HepG2 (cell line): ENCODE data around the gene ARL2. TPM values are rescaled to one million over a fixed set of nuclear protein-coding genes. Genes with fewer than 3 reads are reported as not detected.

ENCODE experiments used
- ZBTB42 ChIP-seq: sonication (generic); formaldehyde crosslinking; IDR thresholded peaks from 2 replicates; pipeline ENCODE4 v1.5.0; 2020; ENCODE audit warnings: mild to moderate bottlenecking, missing genetic modification reagents
- ZNF430 ChIP-seq: sonication (generic); formaldehyde crosslinking; IDR thresholded peaks from 2 replicates; pipeline ENCODE4 v1.9.0; 2021; ENCODE audit warnings: mild to moderate bottlenecking, missing genetic modification reagents
- ZNF484 ChIP-seq: sonication (generic); formaldehyde crosslinking; IDR thresholded peaks from 2 replicates; pipeline ENCODE4 v1.5.1; 2020; ENCODE audit warnings: mild to moderate bottlenecking, low read depth, missing genetic modification reagents, borderline replicate concordance
- polyA plus RNA-seq, 8 experiments: library from polyadenylated mRNA; depleted of rRNA in 3 of 8; stranded (reverse) in 7 of 8; unstranded in 1 of 8; fragments of >200 nt; fragmentation: Illumina TruSeq in 4 of 8; extraction: Trizol in 4 of 8; gene quantifications; 2 replicates each; pipeline versions ENCODE4 v1.2.1 to v1.2.3, GENCODE V29; 2011 to 2016; ENCODE audit warnings: low read depth in 4 of 8, missing spikeins in 1 of 8, mixed read lengths in 1 of 8; ENCODE audit not compliant: insufficient read depth in 1 of 8
- total RNA-seq, 5 experiments: library from RNA; depleted of rRNA; stranded (reverse); fragments of >200 nt; fragmentation: Illumina TruSeq; extraction: Trizol; gene quantifications; 2 replicates each; pipeline ENCODE4 v1.2.3, GENCODE V29; 2016; ENCODE audit warnings: low read depth in 1 of 5
- TF ChIP-seq, protein P1 (sequence below), 2 experiments: fragments of 450-650 bp in 1 of 2; sonication (generic) in 1 of 2; formaldehyde crosslinking in 1 of 2; IDR thresholded peaks; 2 replicates each; pipeline versions ENCODE4 v1.6.1 to v1.8.0; 2016 to 2022; ENCODE audit warnings: antibody characterized with exemption in 1 of 2, mild to moderate bottlenecking in 1 of 2, missing genetic modification reagents in 1 of 2
- TF ChIP-seq, protein P2 (sequence below): sonication (generic); formaldehyde crosslinking; IDR thresholded peaks from 2 replicates; pipeline ENCODE4 v1.5.1; 2020; ENCODE audit warnings: mild to moderate bottlenecking, missing genetic modification reagents, borderline replicate concordance
- TF ChIP-seq, protein P3 (sequence below): sonication (generic); formaldehyde crosslinking; IDR thresholded peaks from 2 replicates; pipeline ENCODE4 v1.4.0; 2020; ENCODE audit warnings: missing genetic modification reagents

ARL2 gene
- total and polyA plus RNA-seq, 2 of the 13 experiments (the other 11 are each of a cell fraction or from before 2014, with no cell fraction given) = 82.9 to 84.4 TPM

DNA sequence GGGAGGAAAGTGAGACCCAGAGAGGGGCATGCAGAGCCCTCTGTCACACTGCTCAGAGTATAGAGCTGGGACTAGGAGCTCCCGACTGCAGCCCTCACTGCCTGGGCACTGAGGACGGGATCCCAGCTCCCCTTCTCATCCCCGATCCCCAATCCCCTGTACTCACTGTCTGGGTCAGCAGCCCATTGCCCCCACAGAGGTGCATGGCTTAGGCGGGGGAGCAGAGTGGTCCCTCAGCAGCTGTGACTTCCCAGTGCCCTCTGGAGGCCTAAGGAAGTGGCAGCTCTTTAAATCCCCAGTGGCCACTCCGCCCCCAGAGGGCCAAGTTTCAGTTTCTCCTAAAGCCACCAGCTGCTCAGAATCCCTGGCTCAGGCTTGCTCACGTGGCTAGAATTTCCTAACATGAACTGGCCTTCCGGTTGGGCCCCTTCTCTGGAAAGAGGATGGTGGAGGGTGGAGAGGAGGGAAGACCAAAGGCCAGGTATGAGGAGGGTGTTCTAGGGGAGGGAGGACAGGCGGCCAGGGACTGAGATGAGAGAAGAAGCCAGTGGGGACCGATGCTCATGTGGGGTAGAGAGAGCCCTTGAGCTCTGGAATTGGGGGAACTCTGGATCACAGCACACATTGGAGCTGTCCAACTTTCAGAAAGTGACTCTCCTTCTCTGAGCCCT, 17.1 kb upstream of the ARL2 start, which contains the start of gene BATF2 (continued):
- TF ChIP-seq, protein P1, sequence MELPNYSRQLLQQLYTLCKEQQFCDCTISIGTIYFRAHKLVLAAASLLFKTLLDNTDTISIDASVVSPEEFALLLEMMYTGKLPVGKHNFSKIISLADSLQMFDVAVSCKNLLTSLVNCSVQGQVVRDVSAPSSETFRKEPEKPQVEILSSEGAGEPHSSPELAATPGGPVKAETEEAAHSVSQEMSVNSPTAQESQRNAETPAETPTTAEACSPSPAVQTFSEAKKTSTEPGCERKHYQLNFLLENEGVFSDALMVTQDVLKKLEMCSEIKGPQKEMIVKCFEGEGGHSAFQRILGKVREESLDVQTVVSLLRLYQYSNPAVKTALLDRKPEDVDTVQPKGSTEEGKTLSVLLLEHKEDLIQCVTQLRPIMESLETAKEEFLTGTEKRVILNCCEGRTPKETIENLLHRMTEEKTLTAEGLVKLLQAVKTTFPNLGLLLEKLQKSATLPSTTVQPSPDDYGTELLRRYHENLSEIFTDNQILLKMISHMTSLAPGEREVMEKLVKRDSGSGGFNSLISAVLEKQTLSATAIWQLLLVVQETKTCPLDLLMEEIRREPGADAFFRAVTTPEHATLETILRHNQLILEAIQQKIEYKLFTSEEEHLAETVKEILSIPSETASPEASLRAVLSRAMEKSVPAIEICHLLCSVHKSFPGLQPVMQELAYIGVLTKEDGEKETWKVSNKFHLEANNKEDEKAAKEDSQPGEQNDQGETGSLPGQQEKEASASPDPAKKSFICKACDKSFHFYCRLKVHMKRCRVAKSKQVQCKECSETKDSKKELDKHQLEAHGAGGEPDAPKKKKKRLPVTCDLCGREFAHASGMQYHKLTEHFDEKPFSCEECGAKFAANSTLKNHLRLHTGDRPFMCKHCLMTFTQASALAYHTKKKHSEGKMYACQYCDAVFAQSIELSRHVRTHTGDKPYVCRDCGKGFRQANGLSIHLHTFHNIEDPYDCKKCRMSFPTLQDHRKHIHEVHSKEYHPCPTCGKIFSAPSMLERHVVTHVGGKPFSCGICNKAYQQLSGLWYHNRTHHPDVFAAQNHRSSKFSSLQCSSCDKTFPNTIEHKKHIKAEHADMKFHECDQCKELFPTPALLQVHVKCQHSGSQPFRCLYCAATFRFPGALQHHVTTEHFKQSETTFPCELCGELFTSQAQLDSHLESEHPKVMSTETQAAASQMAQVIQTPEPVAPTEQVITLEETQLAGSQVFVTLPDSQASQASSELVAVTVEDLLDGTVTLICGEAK (IDR thresholded peaks at IDR 0.05) = no peak
- TF ChIP-seq, protein P1 (CRISPR knock-in tag; IDR thresholded peaks at IDR 0.05) = peak; percentile 65
- TF ChIP-seq, protein P2, sequence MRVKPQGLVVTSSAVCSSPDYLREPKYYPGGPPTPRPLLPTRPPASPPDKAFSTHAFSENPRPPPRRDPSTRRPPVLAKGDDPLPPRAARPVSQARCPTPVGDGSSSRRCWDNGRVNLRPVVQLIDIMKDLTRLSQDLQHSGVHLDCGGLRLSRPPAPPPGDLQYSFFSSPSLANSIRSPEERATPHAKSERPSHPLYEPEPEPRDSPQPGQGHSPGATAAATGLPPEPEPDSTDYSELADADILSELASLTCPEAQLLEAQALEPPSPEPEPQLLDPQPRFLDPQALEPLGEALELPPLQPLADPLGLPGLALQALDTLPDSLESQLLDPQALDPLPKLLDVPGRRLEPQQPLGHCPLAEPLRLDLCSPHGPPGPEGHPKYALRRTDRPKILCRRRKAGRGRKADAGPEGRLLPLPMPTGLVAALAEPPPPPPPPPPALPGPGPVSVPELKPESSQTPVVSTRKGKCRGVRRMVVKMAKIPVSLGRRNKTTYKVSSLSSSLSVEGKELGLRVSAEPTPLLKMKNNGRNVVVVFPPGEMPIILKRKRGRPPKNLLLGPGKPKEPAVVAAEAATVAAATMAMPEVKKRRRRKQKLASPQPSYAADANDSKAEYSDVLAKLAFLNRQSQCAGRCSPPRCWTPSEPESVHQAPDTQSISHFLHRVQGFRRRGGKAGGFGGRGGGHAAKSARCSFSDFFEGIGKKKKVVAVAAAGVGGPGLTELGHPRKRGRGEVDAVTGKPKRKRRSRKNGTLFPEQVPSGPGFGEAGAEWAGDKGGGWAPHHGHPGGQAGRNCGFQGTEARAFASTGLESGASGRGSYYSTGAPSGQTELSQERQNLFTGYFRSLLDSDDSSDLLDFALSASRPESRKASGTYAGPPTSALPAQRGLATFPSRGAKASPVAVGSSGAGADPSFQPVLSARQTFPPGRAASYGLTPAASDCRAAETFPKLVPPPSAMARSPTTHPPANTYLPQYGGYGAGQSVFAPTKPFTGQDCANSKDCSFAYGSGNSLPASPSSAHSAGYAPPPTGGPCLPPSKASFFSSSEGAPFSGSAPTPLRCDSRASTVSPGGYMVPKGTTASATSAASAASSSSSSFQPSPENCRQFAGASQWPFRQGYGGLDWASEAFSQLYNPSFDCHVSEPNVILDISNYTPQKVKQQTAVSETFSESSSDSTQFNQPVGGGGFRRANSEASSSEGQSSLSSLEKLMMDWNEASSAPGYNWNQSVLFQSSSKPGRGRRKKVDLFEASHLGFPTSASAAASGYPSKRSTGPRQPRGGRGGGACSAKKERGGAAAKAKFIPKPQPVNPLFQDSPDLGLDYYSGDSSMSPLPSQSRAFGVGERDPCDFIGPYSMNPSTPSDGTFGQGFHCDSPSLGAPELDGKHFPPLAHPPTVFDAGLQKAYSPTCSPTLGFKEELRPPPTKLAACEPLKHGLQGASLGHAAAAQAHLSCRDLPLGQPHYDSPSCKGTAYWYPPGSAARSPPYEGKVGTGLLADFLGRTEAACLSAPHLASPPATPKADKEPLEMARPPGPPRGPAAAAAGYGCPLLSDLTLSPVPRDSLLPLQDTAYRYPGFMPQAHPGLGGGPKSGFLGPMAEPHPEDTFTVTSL (CRISPR knock-in tag) = no peak
- peak; percentile 74; the same call in 1 of the 2 replicates for TF ChIP-seq ZNF430 (CRISPR knock-in tag)
- no peak for TF ChIP-seq ZNF484 (CRISPR knock-in tag)
- no peak for TF ChIP-seq ZBTB42 (CRISPR knock-in tag)
- TF ChIP-seq, protein P3, sequence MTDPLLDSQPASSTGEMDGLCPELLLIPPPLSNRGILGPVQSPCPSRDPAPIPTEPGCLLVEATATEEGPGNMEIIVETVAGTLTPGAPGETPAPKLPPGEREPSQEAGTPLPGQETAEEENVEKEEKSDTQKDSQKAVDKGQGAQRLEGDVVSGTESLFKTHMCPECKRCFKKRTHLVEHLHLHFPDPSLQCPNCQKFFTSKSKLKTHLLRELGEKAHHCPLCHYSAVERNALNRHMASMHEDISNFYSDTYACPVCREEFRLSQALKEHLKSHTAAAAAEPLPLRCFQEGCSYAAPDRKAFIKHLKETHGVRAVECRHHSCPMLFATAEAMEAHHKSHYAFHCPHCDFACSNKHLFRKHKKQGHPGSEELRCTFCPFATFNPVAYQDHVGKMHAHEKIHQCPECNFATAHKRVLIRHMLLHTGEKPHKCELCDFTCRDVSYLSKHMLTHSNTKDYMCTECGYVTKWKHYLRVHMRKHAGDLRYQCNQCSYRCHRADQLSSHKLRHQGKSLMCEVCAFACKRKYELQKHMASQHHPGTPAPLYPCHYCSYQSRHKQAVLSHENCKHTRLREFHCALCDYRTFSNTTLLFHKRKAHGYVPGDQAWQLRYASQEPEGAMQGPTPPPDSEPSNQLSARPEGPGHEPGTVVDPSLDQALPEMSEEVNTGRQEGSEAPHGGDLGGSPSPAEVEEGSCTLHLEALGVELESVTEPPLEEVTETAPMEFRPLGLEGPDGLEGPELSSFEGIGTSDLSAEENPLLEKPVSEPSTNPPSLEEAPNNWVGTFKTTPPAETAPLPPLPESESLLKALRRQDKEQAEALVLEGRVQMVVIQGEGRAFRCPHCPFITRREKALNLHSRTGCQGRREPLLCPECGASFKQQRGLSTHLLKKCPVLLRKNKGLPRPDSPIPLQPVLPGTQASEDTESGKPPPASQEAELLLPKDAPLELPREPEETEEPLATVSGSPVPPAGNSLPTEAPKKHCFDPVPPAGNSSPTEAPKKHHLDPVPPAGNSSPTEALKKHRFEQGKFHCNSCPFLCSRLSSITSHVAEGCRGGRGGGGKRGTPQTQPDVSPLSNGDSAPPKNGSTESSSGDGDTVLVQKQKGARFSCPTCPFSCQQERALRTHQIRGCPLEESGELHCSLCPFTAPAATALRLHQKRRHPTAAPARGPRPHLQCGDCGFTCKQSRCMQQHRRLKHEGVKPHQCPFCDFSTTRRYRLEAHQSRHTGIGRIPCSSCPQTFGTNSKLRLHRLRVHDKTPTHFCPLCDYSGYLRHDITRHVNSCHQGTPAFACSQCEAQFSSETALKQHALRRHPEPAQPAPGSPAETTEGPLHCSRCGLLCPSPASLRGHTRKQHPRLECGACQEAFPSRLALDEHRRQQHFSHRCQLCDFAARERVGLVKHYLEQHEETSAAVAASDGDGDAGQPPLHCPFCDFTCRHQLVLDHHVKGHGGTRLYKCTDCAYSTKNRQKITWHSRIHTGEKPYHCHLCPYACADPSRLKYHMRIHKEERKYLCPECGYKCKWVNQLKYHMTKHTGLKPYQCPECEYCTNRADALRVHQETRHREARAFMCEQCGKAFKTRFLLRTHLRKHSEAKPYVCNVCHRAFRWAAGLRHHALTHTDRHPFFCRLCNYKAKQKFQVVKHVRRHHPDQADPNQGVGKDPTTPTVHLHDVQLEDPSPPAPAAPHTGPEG (CRISPR knock-in tag) = no peak
